ENCODE results near the gene RAB3C. TPM values are rescaled to one million over a fixed set of nuclear protein-coding genes. Genes with fewer than 3 reads are reported as not detected.

The RAB3C gene
- total RNA-seq, 1 donor from 2014 or later: 3.8 TPM

GRCh38 chr5:58615972-58616371, 33.1 kb downstream of the RAB3C start:
- TF ChIP-seq EZH2phosphoT487 (IDR thresholded peaks at IDR 0.05): no peak
- TF ChIP-seq EZH2 (IDR thresholded peaks at IDR 0.05): no peak
- no peak for TF ChIP-seq CTCF (IDR thresholded peaks at IDR 0.05)
- Histone ChIP-seq H3K27ac (no peak overlapping the region), H3K4me2 (no peak overlapping the region), H3F3A (ENCODE audit: low read depth) (no peaks in the 10 kb centered on the region), H3K9me3 (ENCODE audit: low read depth) (no peaks in the 10 kb centered on the region), H3K4me3 (no peak overlapping the region), H3K36me3 (no peaks in the 10 kb centered on the region), H3K27me3 (no peaks in the 10 kb centered on the region), H3K9ac (no peak overlapping the region), H3K4me1 (no peaks in the 10 kb centered on the region), H4K20me1 (ENCODE audit: low read depth) (no peaks in the 10 kb centered on the region), H3K79me2 (ENCODE audit: low read depth) (no peaks in the 10 kb centered on the region), H2AFZ (replicated peaks) (no peak overlapping the region)
- no peak overlapping the region for H3K4me3 Mint-ChIP-seq
- peaks cover 1% of the 10 kb centered on the region for H3K9me3 Mint-ChIP-seq
- peaks cover 2% of the 10 kb centered on the region for H3K27me3 Mint-ChIP-seq (ENCODE audit: insufficient read depth, low read depth)
- DNase-seq (ENCODE audit: low spot score): no peak
- H3K27ac Mint-ChIP-seq: no peak overlapping the region
- H3K4me1 Mint-ChIP-seq: peaks cover 16% of the 10 kb centered on the region
- no peaks in the 10 kb centered on the region for H3K36me3 Mint-ChIP-seq

GRCh38 chr5:58617241-58617640, 34.4 kb downstream of the RAB3C start:
- peaks cover 16% of the 10 kb centered on the region for H3K4me1 Mint-ChIP-seq
- H3F3A ChIP-seq (ENCODE audit: low read depth): no peaks in the 10 kb centered on the region
- H3K27ac Mint-ChIP-seq: no peak overlapping the region
- no peak overlapping the region for H3K4me3 Mint-ChIP-seq
- H3K4me2 ChIP-seq: no peak overlapping the region
- H3K27ac ChIP-seq: no peak overlapping the region
- H3K79me2 ChIP-seq (ENCODE audit: low read depth): no peaks in the 10 kb centered on the region
- no peak overlapping the region for H2AFZ ChIP-seq (replicated peaks)
- no peaks in the 10 kb centered on the region for H3K4me1 ChIP-seq
- no peaks in the 10 kb centered on the region for H4K20me1 ChIP-seq (ENCODE audit: low read depth)
- no peaks in the 10 kb centered on the region for H3K27me3 ChIP-seq
- H3K9me3 ChIP-seq (ENCODE audit: low read depth): no peaks in the 10 kb centered on the region
- no peaks in the 10 kb centered on the region for H3K36me3 ChIP-seq
- no peaks in the 10 kb centered on the region for H3K9me3 Mint-ChIP-seq
- no peak for TF ChIP-seq EZH2 (IDR thresholded peaks at IDR 0.05)
- no peak for TF ChIP-seq CTCF (IDR thresholded peaks at IDR 0.05)
- TF ChIP-seq EZH2phosphoT487 (IDR thresholded peaks at IDR 0.05): no peak
- no peak for DNase-seq (ENCODE audit: low spot score)
- no peaks in the 10 kb centered on the region for H3K36me3 Mint-ChIP-seq
- H3K27me3 Mint-ChIP-seq (ENCODE audit: insufficient read depth, low read depth): peaks cover 2% of the 10 kb centered on the region
- no peak overlapping the region for H3K4me3 ChIP-seq
- H3K9ac ChIP-seq: no peak overlapping the region

GRCh38 chr5:58620336-58620735, 37.5 kb downstream of the RAB3C start:
- no peaks in the 10 kb centered on the region for H3K27me3 ChIP-seq
- DNase-seq (ENCODE audit: low spot score): no peak
- Mint-ChIP-seq H3K36me3 (no peaks in the 10 kb centered on the region), H3K4me1 (peaks cover 23% of the 10 kb centered on the region), H3K9me3 (no peaks in the 10 kb centered on the region), H3K27me3 (ENCODE audit: insufficient read depth, low read depth) (no peaks in the 10 kb centered on the region), H3K4me3 (no peak overlapping the region), H3K27ac (no peak overlapping the region)
- no peak overlapping the region for H2AFZ ChIP-seq (replicated peaks)
- H3K9ac ChIP-seq: no peak overlapping the region
- no peaks in the 10 kb centered on the region for H4K20me1 ChIP-seq (ENCODE audit: low read depth)
- H3K9me3 ChIP-seq (ENCODE audit: low read depth): no peaks in the 10 kb centered on the region
- no peaks in the 10 kb centered on the region for H3K79me2 ChIP-seq (ENCODE audit: low read depth)
- H3F3A ChIP-seq (ENCODE audit: low read depth): peaks cover 19% of the 10 kb centered on the region
- no peak overlapping the region for H3K4me3 ChIP-seq
- H3K36me3 ChIP-seq: no peaks in the 10 kb centered on the region
- no peak for TF ChIP-seq EZH2 (IDR thresholded peaks at IDR 0.05)
- no peak overlapping the region for H3K27ac ChIP-seq
- H3K4me2 ChIP-seq: no peak overlapping the region
- H3K4me1 ChIP-seq: peaks cover 16% of the 10 kb centered on the region

GRCh38 chr5:58622936-58623871, 40.3 kb downstream of the RAB3C start:
- H3K79me2 ChIP-seq (ENCODE audit: low read depth): no peaks in the 10 kb centered on the region
- no peak overlapping the region for H3K4me3 ChIP-seq
- Mint-ChIP-seq H3K36me3 (no peaks in the 10 kb centered on the region), H3K4me1 (peaks cover 7% of the 10 kb centered on the region), H3K27me3 (ENCODE audit: insufficient read depth, low read depth) (no peaks in the 10 kb centered on the region), H3K9me3 (no peaks in the 10 kb centered on the region), H3K27ac (peak overlapping the region; percentile 44), H3K4me3 (no peak overlapping the region)
- H3K27me3 ChIP-seq: no peaks in the 10 kb centered on the region
- peaks cover 19% of the 10 kb centered on the region for H3F3A ChIP-seq (ENCODE audit: low read depth)
- no peak overlapping the region for H3K9ac ChIP-seq
- TF ChIP-seq EZH2phosphoT487 (IDR thresholded peaks at IDR 0.05): no peak
- TF ChIP-seq CTCF (IDR thresholded peaks at IDR 0.05): no peak
- no peak for TF ChIP-seq EZH2 (IDR thresholded peaks at IDR 0.05)
- no peak overlapping the region for H2AFZ ChIP-seq (replicated peaks)
- H3K9me3 ChIP-seq (ENCODE audit: low read depth): no peaks in the 10 kb centered on the region
- no peaks in the 10 kb centered on the region for H4K20me1 ChIP-seq (ENCODE audit: low read depth)
- H3K4me2 ChIP-seq: peak overlapping the region; percentile 51
- H3K36me3 ChIP-seq: no peaks in the 10 kb centered on the region
- peak; percentile 82 for DNase-seq (ENCODE audit: low spot score)
- H3K27ac ChIP-seq: peak overlapping the region; percentile 71
- H3K4me1 ChIP-seq: peaks cover 16% of the 10 kb centered on the region

Measured in neural progenitor cell (in vitro differentiated cells).